C4-2B (cell line): ENCODE results near the gene BID.

Experiments
- H3K27ac ChIP-seq: fragments of 450-650 bp; 2 replicates; pipeline ENCODE4 v1.5.1; 2017
- ZFX ChIP-seq: fragments of 450-650 bp; IDR thresholded peaks from 2 replicates; pipeline ENCODE4 v1.6.1; 2017
- TF ChIP-seq, protein P1 (sequence below): fragments of 450-650 bp; conservative IDR thresholded peaks from 2 replicates; pipeline ENCODE4 v1.5.1; 2017; ENCODE audit warnings: mild to moderate bottlenecking

The BID gene

DNA sequence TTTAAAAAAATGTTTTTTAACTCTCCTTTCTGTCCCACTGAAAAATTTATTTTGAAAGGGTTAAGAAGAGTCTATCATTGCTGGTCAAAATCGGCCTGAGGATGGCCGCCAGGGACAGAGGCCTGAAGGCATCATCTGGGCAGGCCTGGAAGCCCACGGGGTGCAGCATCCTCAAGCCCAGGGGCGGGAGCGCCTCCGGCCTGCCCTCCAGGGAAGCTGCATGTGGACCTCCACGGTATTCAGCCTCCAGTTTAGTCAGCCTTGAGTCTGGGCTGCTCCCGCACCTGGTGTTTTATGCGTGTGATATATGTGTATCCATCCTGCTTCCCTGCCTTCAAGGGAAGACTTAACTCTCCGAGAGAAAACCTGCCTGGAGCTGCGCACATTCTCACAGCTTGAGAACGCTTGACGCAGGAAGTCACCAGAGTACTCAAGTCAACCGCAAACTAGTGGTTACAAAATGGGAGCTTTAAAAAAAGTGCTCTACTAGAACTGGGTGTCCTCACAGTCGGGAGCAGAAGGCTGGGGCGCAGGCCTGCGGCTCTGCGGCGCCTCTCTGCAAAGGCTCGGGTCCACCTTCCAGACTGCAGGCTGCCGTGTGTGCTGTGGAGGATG lies 13.6 kb upstream of the BID start:
- no peak for TF ChIP-seq ZFX
- TF ChIP-seq, protein P1, sequence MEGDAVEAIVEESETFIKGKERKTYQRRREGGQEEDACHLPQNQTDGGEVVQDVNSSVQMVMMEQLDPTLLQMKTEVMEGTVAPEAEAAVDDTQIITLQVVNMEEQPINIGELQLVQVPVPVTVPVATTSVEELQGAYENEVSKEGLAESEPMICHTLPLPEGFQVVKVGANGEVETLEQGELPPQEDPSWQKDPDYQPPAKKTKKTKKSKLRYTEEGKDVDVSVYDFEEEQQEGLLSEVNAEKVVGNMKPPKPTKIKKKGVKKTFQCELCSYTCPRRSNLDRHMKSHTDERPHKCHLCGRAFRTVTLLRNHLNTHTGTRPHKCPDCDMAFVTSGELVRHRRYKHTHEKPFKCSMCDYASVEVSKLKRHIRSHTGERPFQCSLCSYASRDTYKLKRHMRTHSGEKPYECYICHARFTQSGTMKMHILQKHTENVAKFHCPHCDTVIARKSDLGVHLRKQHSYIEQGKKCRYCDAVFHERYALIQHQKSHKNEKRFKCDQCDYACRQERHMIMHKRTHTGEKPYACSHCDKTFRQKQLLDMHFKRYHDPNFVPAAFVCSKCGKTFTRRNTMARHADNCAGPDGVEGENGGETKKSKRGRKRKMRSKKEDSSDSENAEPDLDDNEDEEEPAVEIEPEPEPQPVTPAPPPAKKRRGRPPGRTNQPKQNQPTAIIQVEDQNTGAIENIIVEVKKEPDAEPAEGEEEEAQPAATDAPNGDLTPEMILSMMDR: no peak
- no peak overlapping the region for H3K27ac ChIP-seq

DNA sequence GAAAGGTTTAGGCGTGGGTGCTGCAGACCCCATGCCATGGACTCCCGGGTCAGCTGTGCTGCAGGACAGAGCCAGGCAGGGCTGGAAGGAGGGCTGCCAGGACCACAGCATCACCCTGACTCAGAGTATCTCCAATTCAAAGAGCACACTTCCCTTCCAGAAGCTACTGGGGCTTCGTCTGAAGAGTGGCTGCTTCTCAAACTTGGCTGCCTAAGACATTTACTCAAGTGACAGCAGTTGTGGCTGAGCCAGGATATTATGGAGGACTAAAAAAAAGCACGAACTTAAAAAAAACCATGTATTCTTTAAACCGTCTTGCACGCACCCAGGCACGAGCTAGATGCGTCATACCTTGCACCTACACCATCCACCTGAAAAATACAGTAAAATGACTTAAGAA lies 13.0 kb upstream of the BID start:
- no peak overlapping the region for H3K27ac ChIP-seq
- TF ChIP-seq, protein P1: no peak
- no peak for TF ChIP-seq ZFX

DNA sequence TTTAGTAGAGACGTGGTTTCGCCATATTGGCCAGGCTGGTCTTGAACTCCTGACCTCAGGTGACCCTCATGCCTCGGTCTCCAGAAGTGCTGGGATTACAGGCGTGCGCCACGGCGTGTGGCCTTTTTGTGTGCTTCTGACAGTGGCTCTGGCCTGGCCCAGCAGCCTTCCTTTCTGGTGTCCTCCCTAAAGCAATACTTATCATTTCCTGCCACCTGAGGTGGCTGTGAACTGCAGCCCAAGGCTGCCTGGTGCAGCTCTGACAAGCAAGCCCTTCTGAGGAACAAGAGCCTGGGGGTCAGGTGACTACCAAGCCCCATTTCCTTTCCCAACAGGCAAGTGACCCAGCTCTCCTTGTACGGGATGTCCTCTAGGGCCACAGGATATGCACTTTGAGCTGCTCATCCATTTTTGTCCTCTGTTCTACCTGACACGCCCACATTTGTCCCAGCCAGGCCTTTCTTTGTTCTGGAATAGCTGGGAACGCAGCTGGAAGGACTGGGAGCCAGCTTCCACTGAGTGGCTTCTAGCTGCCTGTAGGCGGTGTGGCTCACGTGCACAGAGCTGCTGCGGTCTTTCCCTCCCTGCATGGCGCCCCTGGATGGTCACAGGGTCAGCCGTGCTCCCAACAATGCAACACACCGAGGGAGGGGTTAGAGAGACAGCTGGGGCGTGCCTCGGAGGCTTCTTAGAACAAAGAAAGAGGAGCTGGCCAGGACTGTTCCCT lies 12.3 kb upstream of the BID start:
- H3K27ac ChIP-seq: no peak overlapping the region
- TF ChIP-seq, protein P1: no peak
- TF ChIP-seq ZFX: no peak

DNA sequence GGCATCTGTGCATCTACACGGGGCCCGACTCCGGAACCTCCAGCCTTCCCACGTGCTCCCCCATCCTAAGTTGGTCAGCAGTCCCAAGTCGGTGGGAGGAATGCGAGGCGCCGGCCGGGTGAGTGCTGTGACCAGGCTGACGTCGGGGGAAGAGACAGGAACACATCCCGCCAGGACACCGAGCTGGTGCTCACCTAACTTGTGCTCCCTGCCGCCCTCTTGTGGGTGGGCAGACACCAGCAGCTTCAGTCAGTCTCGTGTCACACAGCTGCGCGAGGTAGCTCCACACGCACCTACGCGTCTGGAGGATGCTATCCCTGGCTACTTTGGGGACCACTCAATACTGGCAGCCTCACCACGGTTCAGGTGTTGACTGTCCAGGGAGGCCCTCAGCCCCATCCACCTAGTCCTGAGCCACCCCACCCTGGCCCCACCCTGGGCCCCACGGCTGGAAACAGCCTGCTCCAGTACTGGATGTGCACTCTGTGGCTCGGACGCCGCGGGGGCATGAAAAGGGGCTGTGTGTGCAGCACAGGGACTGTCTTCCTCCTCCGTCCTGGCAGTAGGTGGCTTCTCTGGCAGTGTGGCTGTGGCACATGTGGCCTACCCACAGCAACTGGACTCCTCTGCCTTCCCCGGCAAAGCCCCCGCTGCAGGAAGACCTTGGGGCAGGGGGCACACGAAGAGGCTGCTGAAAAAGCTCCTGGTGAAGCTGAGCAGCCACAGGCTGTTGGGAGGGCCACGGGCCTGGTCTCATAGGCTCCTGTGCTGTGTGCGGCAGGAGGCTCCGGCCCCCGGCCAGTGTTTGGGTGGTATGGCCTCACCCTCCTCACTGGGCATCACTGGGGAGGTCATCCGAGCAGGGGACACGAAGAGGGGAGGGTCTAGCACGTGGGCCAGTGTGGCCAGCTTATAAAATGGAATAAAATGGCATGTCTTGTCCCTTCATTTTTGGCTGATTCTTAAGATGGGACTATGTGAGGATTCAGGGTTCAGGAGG lies 11.2 kb upstream of the BID start:
- TF ChIP-seq, protein P1: peak; percentile 87
- no peak for TF ChIP-seq ZFX
- H3K27ac ChIP-seq: no peak overlapping the region

DNA sequence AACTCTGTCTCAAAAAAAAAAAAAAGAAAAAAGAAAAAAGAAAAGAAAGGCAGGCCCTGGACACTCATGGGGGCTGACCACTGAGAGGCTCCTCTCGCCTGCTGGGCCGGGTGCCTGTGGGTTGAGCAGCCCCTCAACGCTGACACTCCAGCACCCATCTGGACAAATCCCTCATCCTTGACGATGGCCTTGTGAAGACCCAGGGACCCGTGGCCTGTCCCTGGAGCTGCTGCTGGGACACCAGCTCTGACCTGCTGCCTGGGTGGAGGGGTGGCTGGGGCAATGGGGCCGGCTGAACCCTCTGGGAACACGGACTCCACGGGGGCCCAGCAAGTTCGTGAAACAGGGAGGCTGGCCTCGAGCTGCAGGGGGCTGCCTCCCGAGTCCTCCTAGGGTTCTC lies 10.5 kb upstream of the BID start:
- H3K27ac ChIP-seq: no peak overlapping the region
- no peak for TF ChIP-seq ZFX
- TF ChIP-seq, protein P1: no peak

DNA sequence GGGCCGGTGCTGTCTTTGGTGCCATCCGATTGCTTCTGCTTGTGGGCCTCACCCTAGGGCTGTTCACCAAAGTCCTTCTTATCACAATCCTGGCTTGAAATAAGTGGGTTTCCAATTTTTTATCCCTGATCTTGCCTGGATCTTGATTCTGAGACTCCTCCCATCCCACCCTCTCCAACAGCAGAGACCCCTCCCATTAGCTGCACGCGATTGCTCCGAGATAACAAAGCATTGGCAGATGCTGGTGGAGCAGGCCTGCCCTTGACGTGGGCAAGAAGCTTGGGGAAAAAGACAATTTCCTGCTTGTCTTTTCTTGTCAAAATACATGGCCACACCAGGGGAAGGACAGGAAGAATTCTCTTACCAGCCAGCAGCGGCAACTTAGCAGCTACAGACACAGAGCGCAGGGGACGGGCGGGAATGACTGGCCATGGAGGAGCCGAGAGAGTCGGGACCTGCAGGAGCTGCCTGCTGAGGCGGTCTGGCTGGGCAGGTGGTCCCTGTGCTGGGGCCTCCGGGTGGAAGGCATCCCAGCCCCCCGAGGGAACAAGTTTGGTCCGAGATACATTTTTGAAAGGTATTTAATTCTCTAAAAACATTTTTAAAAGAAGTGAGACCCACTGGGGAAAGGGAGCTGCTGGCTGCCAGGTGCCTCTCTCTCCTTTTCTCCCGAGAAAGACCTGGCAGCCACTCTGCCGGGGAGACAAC lies 9.7 kb upstream of the BID start:
- TF ChIP-seq, protein P1: no peak
- TF ChIP-seq ZFX: no peak
- H3K27ac ChIP-seq: no peak overlapping the region
